Activated naive CD4-positive, alpha-beta T cell (primary cell): ENCODE results near the gene MUC5B.
"Not testable (repeated sequence)": the region's sequence is repeated elsewhere in the genome, so short reads cannot be mapped to it uniquely, and the experiment has no call there.

Source experiments
- DNase-seq, 4 experiments: peaks; one replicate each; lab custom pipeline; 2025; lab: John Stamatoyannopoulos, UW

Gene MUC5B

GRCh38 chr11:1233351-1234053, 10.6 kb downstream of the MUC5B start:
- DNase-seq, result no peak

DNA sequence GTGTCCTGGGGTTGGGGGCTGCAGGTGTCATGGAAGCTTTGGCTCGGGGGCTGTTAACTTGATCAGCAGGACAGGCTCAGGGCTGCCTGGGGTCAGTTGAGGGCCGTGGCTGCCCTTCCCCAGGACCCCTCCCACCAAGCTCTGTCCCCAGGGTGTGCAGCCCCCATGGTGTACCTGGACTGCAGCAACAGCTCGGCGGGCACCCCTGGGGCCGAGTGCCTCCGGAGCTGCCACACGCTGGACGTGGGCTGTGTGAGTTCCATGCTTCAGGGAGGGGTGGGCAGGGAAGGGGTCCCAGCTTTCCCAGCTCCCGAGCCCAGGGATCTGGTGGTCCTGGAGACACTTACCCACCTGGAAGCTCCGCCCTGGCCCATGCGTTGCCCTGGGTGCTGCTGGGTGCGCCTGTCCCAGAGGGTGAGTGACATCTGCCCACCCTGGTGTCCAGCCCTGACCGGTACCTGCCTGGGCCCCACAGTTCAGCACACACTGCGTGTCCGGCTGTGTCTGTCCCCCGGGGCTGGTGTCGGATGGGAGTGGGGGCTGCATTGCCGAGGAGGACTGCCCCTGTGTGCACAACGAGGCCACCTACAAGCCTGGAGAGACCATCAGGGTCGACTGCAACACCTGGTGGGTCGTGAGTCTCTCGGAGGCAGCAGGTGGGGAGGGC, 11.3 kb downstream of the MUC5B start:
- no peak for DNase-seq

GRCh38 chr11:1234771-1235305, 12.0 kb downstream of the MUC5B start:
- no peak for DNase-seq

- DNase-seq, result no peak
These were observed 12.5 kb downstream of the MUC5B start for GRCh38 chr11:1235306-1235900.

- no peak for DNase-seq
These were observed 13.0 kb downstream of the MUC5B start for GRCh38 chr11:1235901-1236315.

DNA sequence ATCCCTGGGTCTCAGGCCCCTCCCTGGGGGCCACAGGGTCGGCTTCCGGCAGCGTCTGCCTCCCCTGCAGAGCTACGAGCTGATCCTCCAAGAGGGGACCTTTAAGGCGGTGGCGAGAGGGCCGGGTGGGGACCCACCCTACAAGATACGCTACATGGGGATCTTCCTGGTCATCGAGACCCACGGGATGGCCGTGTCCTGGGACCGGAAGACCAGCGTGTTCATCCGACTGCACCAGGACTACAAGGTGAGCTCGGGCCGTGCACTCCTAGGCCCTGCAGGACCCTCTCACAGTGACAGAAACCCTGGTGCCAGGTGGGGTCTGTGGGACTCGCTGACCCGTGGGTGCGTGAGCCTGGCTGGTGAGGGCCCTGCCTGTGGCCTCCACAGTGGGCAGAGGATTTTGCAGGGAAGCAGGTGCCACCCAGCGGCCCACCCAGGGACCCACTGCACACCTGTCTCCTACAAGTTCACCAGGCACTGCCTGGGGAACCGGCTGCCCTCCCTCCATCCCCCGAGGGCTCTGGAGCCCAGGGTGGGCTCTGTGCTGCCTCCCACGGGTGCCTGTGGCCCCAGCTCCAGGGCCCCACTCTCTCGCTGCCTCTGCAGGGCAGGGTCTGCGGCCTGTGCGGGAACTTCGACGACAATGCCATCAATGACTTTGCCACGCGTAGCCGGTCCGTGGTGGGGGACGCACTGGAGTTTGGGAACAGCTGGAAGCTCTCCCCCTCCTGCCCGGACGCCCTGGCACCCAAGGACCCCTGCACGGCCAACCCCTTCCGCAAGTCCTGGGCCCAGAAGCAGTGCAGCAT, 13.7 kb downstream of the MUC5B start:
- no peak for DNase-seq

- no peak for DNase-seq
These were observed 14.3 kb downstream of the MUC5B start for GRCh38 chr11:1237128-1237580.

- DNase-seq, result no peak
These were observed 15.0 kb downstream of the MUC5B start for GRCh38 chr11:1237851-1238250.

- no peak for DNase-seq
These were observed 16.1 kb downstream of the MUC5B start for GRCh38 chr11:1238767-1239595.

DNA sequence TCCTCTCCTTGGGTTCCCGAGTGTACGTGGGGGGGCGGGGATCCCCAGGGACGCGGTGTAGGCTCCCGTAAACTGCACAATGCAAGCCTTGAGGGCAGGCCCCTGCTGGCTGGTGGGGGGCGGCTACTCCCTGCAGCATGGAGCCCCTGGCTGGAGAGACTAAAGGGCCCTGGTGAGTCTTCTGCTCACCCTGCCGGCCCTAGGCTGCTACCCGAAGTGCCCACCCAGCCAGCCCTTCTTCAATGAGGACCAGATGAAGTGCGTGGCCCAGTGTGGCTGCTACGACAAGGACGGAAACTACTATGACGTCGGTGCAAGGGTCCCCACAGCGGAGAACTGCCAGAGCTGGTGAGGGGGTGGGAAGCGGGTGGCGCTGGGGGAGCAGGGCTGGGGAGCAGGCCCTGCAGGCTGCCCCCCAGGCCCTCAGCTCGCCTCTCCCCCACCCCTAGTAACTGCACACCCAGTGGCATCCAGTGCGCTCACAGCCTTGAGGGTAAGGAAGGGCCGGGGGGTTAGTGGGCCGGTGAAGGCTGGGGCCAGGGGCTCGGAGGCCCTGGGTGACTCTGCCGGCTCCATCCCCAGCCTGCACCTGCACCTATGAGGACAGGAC, 16.8 kb downstream of the MUC5B start:
- no peak for DNase-seq

- DNase-seq, result no peak
These were observed 17.9 kb downstream of the MUC5B start for GRCh38 chr11:1240771-1241170.

- DNase-seq, result no peak
These were observed 18.8 kb downstream of the MUC5B start for GRCh38 chr11:1241706-1242105.

DNA sequence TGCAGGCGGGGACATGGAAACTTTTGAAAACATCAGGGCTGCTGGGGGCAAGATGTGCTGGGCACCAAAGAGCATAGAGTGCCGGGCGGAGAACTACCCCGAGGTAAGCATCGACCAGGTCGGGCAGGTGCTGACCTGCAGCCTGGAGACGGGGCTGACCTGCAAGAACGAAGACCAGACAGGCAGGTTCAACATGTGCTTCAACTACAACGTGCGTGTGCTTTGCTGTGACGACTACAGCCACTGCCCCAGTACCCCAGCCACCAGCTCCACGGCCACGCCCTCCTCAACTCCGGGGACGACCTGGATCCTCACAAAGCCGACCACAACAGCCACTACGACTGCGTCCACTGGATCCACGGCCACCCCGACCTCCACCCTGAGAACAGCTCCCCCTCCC, 19.4 kb downstream of the MUC5B start:
- DNase-seq, result no peak

DNA sequence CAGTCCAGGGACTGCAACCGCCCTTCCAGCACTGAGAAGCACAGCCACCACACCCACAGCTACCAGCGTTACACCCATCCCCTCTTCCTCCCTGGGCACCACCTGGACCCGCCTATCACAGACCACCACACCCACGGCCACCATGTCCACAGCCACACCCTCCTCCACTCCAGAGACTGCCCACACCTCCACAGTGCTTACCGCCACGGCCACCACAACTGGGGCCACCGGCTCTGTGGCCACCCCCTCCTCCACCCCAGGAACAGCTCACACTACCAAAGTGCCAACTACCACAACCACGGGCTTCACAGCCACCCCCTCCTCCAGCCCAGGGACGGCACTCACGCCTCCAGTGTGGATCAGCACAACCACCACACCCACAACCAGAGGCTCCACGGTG, 19.9 kb downstream of the MUC5B start:
- DNase-seq, result not testable (repeated sequence)

- DNase-seq, result not testable (repeated sequence)
These were observed 20.7 kb downstream of the MUC5B start for GRCh38 chr11:1243521-1243920.

GRCh38 chr11:1244557-1244956, 21.7 kb downstream of the MUC5B start:
- not testable (repeated sequence) for DNase-seq

GRCh38 chr11:1245717-1246116, 22.9 kb downstream of the MUC5B start:
- DNase-seq, result not testable (repeated sequence)

DNA sequence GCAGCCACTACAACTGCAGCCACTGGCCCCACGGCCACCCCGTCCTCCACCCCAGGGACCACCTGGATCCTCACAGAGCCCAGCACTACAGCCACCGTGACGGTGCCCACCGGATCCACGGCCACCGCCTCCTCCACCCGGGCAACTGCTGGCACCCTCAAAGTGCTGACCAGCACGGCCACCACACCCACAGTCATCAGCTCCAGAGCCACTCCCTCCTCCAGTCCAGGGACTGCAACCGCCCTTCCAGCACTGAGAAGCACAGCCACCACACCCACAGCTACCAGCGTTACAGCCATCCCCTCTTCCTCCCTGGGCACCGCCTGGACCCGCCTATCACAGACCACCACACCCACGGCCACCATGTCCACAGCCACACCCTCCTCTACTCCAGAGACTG, 23.4 kb downstream of the MUC5B start:
- DNase-seq, result not testable (repeated sequence)

GRCh38 chr11:1247026-1247425, 24.2 kb downstream of the MUC5B start:
- DNase-seq, result not testable (repeated sequence)

- not testable (repeated sequence) for DNase-seq
These were observed 26.1 kb downstream of the MUC5B start for GRCh38 chr11:1248951-1249350.

GRCh38 chr11:1250411-1250810, 27.5 kb downstream of the MUC5B start:
- DNase-seq, result not testable (repeated sequence)
